ENCODE data around the gene SPATA2.
"Not testable (repeated sequence)": the region's sequence is repeated elsewhere in the genome, so short reads cannot be mapped to it uniquely, and the experiment has no call there.

The SPATA2 gene

DNA sequence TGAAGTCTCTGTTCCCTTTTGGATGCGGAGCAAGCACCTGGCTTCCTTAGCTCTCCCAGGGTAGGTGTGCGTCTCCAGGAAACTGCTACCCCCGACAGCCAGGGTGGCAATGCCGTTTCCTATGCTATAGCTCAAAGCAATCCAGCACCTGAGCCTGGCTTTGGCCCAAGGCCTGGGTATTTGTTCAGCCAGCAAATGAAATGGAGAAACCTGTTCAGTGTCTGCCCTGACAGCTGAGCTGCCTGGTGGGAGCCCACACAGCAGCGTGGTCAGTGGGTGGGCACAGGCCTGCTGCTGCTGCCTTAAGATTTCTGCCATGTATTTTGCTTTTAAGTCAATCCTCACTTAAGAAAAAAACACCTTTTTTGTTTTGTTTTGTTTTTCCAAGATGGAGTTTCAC lies 13.7 kb downstream of the SPATA2 start:
- no peak for DNase-seq (ENCODE audit: low read depth)

DNA sequence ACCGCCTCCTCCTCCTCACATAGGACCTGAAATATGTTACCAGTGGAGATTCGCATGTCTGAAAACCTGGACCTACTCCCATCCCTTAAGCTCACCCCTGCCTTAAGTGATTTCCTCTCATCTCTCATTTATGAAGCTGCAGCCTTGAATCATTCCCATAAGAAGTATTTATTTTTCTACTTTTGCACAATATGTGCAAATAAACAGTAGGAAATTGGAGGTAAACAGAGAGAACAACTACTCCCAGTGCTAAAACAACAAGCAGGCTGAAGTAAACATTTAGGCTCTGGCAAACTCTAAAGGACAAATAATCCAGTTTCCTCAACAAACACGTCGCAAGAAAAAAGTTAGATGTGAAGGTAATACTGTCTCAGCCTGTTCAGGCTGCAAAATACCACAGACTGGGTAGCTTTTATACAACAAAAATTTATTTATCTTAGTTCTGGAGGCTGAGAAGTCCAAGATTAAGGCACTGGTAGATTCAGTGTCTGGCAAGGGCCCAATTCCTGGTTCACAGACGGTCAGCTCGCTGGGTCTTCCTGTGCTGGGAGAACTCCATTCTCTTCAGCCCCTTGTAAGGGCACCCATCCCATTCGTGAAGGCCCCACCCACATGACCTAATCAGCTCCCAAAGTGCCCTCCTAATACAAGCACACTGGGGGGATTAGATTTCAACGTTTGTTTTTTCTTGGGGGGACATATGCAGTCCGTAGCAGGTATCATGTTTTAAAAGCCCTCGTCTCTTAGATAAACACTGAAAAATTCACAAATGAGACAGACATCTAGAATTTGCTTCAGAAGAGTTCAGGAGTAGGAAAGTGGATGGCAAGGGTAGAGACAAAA lies 15.6 kb downstream of the SPATA2 start:
- DNase-seq (ENCODE audit: low read depth), result no peak

DNA sequence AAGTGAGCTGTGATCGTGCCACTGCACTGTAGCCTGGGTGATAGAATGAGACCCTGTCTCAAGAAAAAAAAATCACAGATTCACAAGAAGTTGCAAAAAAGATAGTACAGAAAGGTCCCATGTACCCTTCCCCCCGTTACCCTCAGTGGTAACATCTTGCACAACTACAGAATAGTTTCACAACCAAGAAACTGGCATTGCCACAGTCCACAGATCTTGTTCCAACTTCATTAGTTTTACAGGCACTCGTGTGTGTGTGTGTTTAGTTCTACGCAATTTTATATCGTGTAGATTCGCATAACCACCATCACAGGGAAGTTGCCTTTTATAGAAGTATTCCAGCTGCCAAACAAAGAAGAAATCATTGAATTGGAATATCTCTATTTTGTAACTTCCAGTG lies 19.1 kb downstream of the SPATA2 start:
- DNase-seq (ENCODE audit: low read depth), result no peak

DNA sequence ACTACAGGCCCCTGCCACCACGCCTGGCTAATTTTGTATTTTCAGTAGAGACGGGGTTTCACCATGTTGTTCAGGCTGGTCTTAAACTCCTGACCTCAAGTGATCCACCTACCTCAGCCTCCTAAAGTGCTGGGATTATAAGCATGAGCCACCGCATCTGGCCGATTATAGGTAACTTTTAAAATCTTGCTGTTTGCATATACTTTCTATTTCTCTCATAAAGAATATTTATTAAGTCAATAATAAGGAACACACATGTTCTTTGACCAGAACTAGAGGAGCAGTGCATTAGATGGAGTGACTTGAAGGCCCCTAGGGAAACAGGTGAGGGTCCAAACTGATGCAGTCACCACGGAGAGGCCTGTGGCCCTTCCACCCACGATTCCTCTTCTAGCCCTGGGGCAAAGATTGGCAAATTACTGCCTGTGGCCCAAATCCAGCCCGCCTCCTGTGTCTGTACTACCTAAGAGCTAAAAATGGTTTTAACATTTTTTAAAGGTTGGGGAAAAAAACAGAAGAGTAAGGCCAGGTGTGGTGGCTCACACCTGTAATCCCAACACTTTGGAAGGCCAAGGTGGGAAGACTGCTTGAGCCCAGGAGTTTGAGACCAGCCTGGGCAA lies 19.7 kb downstream of the SPATA2 start:
- DNase-seq (ENCODE audit: low read depth), result not testable (repeated sequence)

DNA sequence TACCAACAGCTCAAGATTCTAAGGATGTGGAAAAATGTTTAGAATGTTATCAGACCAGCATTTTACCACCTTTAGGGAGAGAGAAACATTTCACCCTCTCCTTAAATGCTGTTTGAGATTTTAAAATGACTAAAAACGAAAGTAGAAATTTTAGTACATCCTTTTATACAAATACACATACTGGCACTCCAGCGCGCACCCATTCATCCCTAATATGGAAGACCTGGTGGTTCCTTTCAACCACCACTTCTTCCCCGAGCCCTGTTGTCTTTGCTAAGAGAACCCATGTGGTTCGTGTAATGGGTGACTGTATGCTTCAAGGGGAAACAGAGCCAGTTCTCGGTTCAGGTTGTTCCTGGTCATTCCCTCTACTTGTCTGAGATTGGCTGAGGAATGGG lies 21.3 kb downstream of the SPATA2 start:
- no peak for DNase-seq (ENCODE audit: low read depth)

DNA sequence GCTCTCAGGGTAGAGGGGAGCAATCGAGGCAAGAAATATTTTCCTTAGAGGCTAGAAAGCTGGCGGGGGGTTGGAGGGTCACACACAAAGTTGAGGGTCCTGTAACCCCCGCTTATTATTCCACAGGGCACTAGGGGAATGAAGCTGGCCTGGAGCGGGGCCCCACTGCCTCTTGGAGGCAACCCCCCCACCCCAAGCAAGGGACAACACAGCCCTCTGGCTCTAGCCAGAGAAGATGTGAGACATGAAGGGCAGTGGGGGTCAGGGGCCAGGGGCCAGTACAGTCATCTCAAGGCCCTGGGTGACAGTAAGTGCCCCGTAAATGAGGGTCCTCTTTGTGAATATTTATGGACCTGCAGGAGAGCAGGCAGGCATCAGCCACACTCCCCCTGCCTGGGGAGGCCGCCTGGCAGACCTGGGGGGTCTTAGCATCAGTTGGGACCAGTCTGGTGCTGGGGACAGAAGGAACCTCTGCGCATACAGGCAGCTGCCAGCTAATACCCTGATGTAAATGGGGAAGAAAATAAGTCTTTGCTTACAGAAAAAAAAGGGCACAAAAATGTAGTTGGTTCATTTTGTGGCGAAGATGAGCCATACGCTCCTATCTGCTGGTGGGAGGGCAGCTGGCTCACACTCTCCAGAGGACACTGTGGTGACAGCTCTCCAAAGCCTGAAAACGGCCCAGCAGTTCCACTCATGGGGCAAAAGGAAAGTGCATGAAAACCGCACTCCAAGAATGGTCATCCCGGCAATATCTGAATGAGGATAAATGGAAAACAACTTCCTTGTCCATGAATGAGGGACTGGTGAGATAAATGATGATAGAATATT lies 21.9 kb downstream of the SPATA2 start:
- DNase-seq (ENCODE audit: low read depth), result no peak

DNA sequence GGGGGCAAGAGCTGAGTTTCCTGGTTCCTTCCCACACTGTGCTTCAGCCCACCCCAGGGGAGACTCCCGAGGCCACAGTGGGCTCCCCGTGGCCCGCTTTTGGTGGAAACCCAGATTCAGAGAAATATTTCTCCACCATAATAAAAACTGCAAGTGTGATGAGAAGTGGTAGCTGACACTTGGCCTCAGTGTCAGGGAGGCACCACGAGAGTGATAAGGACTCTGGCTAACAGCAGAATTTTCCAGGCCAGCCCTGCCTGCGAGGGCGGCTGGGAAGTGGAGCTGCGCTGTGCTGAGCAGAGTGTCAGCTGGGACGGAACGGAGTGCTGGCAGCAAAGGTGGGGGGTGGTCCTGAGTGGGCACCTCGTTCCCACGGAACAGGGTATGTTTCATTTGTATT lies 22.5 kb downstream of the SPATA2 start:
- no peak for DNase-seq (ENCODE audit: low read depth)

DNA sequence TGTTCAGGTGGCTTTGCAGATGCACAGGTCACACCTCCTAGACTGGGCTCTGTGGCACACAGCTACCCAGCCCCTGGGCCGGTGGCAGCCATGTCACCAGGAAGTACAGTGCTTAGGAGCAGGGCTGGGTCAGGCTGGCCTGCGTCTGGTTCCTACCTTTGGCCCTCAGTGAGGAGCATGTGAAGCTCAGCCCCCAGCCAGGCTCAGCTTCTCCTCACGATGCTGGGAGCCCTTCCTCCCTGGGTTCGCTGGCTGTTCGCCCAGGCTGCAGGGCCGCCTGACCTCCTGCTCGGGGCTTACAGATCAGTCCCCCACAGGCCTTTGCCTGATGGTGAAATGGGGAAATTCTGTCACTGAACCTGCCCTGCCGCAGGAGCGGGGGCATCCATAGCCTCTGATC lies 23.1 kb downstream of the SPATA2 start:
- no peak for DNase-seq (ENCODE audit: low read depth)

DNA sequence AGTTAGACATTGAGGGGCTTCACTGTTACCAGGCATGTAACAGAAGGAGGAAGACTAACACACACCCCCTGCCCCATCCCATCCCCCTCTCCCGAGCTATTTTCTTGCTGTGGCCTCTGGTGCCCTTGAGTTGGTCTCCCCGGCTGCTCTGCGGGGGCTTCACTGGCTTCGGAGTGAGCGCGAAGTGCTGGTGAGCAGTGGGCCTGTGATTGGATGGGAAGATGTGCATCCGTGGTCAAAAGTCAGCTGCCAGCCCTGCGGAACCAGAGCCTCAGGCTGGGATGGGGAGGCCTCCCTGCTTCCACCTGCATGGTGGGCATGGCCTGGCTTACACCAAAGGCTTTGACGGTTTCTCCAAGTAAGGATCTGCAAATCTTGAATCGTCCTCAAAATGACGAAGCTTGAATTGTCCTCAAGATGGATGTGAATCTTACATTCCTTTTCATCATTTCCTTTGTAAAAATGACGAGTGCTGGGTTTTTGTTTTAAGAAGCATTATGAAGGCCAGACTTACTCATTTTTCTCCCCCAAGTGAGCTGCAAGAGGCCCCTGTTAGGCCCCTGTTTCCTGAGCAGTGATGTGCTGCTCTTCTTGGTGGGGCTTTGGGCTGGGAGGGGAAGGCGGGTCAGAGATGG lies 23.7 kb downstream of the SPATA2 start:
- DNase-seq (ENCODE audit: low read depth), result no peak

DNA sequence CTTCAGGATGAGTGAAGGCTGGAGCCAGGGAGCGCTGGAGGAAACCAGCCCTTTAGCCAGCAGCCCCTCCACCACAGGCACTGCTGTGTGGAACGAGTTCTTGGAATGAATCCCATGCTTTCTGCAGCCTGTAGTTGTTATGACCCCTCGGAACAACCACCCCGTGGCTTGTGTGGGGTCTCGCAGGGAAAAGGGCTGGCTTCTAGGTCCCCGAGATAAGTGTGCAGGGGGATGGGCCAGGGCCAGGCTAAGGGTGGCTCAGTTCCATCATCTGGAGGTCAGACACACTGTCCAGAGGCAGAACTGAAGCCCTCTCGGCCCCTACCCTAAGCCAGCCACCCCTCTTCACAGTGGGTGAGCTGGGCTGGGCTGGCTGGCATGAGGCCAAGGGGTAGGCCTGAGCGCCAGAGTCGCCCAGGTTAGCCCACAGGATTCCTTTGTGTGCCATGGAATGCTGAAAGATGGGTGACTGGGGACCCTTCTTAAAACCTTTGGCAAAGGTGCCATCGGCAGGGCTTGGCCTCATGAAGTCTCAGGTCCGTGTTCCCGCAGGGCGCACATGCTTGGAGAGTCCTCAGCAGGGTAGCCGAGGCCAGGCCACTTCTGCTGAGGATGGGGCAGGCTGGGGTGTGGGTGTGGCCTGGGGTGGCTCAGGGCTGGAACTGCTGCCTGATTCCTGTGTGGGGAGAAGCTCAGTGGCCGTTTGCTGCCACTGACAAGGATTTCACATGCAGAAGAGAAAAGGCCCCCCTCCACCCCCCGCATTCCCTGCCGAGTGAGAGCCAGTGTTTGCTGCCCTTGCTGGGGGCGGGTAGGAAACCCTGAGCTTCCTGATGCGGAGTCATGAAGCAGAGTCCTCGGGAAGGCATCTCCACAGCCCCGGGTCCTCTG lies 24.6 kb downstream of the SPATA2 start:
- DNase-seq (ENCODE audit: low read depth), result no peak

DNA sequence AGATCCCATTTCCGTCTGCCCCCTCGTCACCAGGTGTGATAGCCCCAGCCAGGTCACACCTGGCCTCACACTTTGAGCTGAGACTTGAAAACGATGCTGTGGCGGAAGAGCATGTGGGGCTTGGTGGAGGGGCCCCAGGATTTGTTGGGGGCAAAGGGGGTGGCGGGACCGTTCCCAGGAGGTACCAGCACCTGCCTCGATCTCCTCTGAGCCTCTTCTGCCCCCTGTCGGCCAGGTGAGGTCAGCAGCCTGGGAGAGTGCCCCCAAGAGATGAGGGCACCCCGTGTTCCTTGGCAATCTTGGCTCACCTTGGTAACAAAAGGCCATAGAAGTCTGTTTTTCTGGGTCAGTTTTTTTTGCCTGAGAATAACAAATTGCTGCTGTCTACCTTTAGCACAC lies 25.4 kb downstream of the SPATA2 start:
- DNase-seq (ENCODE audit: low read depth), result no peak

DNA sequence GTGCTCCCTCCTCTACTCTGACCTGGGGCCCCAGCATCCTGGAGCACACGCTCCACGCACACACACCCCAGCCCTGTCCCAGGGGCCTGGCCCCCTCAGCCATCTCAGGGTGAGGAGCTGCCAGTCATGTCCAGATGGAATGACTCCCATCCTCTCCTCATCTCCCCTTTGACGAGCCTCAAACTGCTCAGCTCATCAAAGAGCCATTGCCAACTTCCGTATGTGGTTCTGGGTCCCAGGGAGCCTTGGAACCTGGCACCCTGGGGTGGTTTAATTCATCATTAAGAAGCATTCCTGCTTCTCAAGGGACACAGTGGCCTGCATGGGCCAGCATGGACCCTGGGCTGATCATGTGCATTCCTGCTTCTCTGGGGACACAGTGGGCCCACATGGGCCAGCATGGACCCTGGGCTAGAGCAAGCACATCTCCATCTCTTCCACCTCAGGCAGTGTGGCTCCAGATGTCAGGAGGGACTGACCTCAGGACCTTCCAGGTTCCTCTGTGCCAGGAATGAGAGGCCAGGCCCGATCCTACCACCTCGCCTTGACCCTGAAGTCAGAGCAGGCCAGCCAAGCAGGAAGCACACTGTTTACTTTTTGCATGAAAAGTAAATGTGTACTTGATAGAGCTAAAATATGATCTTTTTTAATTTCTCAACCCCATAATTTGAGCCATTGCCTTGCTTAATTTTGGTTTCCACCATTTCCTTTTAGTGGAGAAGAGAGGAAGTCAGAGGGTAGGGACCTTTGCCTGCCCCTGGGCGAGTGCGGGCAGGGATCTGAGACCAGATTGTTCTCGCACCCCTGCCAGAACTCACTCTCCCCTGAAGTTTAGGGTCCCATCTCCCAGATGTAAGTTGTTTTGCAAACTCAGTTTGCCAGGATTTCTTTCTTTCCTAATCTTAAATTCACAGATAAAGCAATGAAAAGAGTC lies 26.1 kb downstream of the SPATA2 start:
- DNase-seq (ENCODE audit: low read depth), result no peak

DNA sequence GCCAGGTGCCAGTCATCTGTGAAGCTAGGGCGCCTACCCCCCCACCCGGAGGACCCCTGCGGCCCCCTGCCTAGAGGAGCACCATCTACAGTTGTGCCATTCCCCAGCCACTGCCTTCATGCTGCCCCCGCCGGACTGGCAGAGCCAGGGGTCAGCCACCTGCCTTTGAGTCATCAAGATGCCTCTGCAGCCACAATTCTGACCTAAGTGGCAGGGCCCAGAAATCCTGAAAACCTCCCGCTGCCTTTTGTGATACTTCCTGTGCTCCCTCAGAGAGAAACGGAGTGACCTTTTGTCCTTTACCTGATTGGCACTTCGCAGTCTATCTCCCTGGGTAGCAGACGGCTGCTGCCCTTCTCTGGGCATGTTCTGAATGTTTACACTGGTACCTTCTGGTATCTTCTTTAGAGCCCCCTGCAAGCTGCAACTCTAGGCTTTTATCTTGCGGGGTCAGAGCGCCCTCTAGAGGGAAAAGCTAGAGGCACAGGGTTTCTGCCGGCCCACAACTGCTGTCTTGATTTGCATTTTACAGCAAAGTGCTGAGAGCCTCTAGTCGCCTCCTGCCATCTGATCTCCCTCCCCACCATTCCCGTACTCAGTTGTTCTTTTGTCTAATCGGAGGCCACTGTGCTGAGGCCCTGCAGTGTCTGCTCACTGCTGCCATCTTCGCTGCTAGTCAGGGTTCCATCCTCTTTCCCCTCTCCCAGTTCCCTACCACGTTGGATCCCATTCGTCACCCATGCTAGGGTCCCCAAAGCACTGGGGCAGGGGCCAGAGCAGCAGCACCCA lies 26.9 kb downstream of the SPATA2 start:
- no peak for DNase-seq (ENCODE audit: low read depth)

DNA sequence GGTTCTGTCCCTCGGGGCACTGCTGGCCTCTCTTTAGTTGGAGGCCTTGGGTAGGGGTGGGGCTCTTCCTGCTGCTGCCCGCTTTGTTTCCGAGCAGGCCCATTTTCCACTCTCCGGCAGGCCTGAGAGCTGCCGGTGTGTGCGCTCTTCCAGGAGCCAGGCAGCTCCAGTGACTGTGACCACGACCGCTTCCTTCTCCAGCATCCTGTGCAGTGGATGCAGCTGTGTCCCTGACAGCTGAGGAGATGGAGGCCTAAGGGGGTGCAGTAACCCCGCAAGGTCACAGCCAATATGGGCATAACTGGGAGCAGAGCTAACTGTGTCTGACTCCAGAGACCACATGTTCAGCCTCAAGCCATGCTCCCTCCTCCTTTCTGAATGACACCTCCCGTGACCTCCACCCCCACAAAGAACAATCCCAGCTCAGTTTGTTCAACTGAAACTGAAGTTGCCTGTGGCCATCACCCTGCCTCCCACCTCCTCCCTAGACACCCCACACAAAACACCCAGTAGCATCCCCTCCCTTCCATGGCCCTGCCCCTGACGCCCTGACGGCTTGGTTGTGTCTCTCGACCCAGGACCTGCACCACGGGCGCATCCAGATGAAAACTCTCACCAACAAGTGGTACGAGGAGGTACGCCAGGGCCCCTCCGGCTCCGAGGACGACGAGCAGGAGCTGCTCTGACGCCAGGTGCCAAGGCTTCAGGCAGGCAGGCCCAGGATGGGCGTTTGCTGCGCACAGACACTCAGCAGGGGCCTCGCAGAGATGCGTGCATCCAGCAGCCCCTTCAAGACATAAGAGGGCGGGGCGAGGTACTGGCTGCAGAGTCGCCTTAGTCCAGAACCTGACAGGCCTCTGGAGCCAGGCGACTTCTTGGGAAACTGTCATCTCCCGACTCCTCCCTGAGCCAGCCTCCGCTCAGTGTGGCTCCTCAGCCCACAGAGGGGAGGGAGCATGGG lies 27.8 kb downstream of the SPATA2 start:
- DNase-seq (ENCODE audit: low read depth), result no peak

DNA sequence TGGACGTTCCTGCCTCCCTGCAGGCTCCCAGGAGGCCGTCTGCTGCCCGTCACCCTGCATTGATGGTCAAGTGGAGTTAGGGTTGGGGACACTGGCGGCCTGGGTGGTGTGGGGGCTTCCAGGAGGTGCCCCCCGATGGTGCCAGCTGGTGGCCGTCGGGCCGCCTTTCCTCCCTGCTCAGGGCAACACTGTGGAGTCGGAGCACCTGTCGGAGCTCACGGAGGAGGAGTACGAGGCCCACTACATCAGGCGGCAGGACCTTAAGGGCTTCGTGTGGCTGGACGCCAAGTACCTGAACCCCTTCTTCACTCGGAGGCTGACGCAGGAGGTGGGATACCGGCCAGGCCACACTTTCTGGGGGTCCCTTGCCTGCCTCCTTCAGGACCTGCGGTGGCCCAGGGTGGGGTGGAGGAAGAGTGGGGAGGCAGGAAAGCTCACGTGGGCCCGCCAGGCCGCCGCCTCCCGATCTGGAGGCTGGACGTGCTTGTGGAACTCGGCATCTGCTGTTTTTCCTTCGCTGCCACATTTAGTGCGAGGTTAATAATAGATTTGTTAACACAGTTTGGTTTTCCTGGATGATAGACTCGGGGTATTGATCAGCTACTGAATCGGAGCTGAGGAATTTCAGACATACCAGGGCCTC lies 28.6 kb downstream of the SPATA2 start:
- DNase-seq (ENCODE audit: low read depth), result no peak

DNA sequence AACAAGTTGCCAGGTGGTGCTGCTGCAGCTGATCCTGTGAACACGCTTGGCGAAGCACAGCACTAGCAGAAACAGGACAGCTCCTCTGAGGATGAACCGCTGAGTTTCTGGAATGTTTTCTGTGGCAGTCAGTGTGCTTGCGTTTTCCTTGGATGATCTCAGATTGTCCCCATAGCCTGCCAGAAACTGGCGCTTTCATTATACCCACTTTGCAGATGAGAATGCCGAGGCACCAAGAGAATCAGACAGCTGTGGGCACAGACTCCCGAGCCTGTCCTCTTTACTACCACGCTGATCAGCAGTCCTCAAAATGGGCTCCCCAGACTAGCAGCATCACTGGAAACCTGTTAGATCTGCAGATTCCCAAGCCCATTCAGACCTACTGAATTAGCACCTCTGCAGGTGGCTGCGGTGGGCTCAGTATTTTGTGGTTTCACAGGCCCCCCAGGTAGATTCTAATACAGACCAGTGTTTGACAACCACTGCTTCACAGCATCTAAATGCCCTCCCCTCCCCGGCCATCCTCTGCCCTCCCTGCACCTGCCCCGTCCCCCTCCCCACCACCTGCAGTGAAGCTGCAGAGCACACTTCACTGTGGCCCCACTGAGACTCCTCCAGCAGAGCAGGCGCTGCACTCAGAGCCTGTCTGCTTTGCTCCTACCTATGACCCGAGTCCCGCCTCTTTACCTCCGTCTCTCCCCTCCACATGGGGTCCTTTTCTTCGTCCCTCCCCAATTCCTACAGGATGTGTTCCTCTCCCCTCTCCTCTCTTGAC lies 29.6 kb downstream of the SPATA2 start:
- DNase-seq (ENCODE audit: low read depth), result no peak

DNA sequence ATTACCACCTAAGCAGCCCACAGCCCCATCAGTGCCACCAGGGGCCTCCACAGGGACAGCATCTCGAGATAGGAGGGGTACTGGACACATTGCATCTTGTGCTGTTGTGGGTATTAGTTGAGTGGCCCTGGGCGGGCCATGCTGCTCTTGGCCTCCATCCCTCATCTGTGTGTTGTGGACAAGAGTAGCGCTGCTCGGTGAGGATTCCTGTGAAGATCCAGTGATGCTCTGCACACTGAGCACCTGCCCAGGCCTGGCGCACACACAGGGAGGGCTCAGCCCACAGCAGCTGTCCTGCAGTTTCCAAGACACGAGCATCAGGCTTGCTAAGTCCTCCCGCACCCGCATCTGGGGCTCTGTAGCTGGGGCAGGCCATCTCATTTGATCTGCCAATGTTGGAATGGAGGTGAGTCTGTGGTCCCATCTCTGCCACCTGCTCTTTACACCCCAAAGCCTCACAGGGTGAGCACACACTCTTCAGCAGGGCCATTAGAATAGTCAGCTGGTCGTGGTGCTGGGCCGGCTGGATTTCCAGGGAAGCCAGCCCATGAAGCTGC lies 32.0 kb downstream of the SPATA2 start:
- no peak for DNase-seq (ENCODE audit: low read depth)
